HEK293 (cell line): Measurements from ENCODE around the gene CACNA2D3.

Source experiments
- EGR2 ChIP-seq: fragments of 450-650 bp; formaldehyde crosslinking; IDR thresholded peaks from 2 replicates; pipeline ENCODE4 v1.5.1; 2016; ENCODE audit warnings: low read depth, missing biosample characterization, missing genetic modification characterization
- YY1 ChIP-seq: fragments of 450-650 bp; formaldehyde crosslinking; IDR thresholded peaks from 2 replicates; pipeline ENCODE4 v1.5.1; 2018; ENCODE audit warnings: missing biosample characterization, missing genetic modification characterization
- ZNF132 ChIP-seq: fragments of 450-650 bp; formaldehyde crosslinking; IDR thresholded peaks from 2 replicates; pipeline ENCODE4 v1.5.1; 2017; ENCODE audit warnings: missing biosample characterization, missing genetic modification characterization, borderline replicate concordance
- ZNF133 ChIP-seq: fragments of 450-650 bp; formaldehyde crosslinking; IDR thresholded peaks from 2 replicates; pipeline ENCODE4 v1.5.1; 2016; ENCODE audit warnings: missing biosample characterization, missing genetic modification characterization
- ZNF274 ChIP-seq, 2 experiments: fragments of 200-500 bp in 1 of 2; fragments of 450-650 bp in 1 of 2; sonication (Bioruptor generic) in 1 of 2; formaldehyde crosslinking in 1 of 2; IDR thresholded peaks; 2 replicates each; pipeline versions ENCODE4 v1.5.1 to v1.6.1; 2014 to 2016; ENCODE audit warnings: borderline replicate concordance in 1 of 2, inconsistent platforms in 1 of 2, low read length in 1 of 2, missing biosample characterization in 1 of 2, missing genetic modification characterization in 1 of 2
- ZNF530 ChIP-seq: fragments of 450-650 bp; formaldehyde crosslinking; IDR thresholded peaks from 2 replicates; pipeline ENCODE4 v1.5.1; 2016; ENCODE audit warnings: low read depth, missing biosample characterization, missing genetic modification characterization
- ZNF747 ChIP-seq: fragments of 450-650 bp; formaldehyde crosslinking; IDR thresholded peaks from 2 replicates; pipeline ENCODE4 v1.5.1; 2016; ENCODE audit warnings: missing biosample characterization, missing genetic modification characterization
- TF ChIP-seq, protein P1 (sequence below): fragments of 450-650 bp; formaldehyde crosslinking; IDR thresholded peaks from 2 replicates; pipeline ENCODE4 v1.5.1; 2016; ENCODE audit warnings: missing biosample characterization, missing genetic modification characterization
- TF ChIP-seq, protein P2 (sequence below): fragments of 450-650 bp; formaldehyde crosslinking; IDR thresholded peaks from 2 replicates; pipeline ENCODE4 v1.5.1; 2016; ENCODE audit warnings: missing biosample characterization, missing genetic modification characterization, low read depth

DNA sequence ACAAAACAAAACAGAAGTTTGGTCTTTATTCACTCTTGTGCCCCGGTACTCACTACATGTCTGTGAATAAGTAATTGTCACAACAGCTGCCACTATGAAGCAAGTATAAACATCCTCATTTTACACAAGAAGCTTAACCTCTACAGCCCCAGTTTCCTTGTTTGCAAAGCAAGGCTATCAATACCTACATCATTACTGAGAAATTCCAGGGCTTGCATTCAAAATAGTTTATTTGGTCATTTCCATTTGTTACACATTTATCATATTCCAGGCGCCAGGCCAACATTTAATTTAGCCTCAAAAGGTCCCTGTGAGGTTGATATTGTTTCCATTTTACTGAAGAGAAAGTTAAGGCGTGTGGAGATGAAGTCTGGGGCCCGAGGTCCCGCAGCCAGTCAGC is 966.9 kb downstream of the CACNA2D3 start:
- TF ChIP-seq, protein P1, sequence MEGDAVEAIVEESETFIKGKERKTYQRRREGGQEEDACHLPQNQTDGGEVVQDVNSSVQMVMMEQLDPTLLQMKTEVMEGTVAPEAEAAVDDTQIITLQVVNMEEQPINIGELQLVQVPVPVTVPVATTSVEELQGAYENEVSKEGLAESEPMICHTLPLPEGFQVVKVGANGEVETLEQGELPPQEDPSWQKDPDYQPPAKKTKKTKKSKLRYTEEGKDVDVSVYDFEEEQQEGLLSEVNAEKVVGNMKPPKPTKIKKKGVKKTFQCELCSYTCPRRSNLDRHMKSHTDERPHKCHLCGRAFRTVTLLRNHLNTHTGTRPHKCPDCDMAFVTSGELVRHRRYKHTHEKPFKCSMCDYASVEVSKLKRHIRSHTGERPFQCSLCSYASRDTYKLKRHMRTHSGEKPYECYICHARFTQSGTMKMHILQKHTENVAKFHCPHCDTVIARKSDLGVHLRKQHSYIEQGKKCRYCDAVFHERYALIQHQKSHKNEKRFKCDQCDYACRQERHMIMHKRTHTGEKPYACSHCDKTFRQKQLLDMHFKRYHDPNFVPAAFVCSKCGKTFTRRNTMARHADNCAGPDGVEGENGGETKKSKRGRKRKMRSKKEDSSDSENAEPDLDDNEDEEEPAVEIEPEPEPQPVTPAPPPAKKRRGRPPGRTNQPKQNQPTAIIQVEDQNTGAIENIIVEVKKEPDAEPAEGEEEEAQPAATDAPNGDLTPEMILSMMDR (tag by site-specific recombination) = no peak
- TF ChIP-seq ZNF133 (tag by site-specific recombination) (no peak), ZNF132 (tag by site-specific recombination) (no peak), ZNF747 (no peak), ZNF274 (IDR thresholded peaks at IDR 0.05; ENCODE audit: low read length) (no peak), ZNF274 (tag by site-specific recombination; IDR thresholded peaks at IDR 0.05; ENCODE audit: borderline replicate concordance) (no peak), ZNF530 (no peak), YY1 (no peak), EGR2 (tag by site-specific recombination) (no peak)
- TF ChIP-seq, protein P2, sequence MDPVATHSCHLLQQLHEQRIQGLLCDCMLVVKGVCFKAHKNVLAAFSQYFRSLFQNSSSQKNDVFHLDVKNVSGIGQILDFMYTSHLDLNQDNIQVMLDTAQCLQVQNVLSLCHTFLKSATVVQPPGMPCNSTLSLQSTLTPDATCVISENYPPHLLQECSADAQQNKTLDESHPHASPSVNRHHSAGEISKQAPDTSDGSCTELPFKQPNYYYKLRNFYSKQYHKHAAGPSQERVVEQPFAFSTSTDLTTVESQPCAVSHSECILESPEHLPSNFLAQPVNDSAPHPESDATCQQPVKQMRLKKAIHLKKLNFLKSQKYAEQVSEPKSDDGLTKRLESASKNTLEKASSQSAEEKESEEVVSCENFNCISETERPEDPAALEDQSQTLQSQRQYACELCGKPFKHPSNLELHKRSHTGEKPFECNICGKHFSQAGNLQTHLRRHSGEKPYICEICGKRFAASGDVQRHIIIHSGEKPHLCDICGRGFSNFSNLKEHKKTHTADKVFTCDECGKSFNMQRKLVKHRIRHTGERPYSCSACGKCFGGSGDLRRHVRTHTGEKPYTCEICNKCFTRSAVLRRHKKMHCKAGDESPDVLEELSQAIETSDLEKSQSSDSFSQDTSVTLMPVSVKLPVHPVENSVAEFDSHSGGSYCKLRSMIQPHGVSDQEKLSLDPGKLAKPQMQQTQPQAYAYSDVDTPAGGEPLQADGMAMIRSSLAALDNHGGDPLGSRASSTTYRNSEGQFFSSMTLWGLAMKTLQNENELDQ (tag by site-specific recombination) = no peak
